Stimulated activated CD4-positive, alpha-beta T cell treated with anti-CD3 and anti-CD28 coated beads, Interleukin-15, amount 100 ng/mL, for 48 hours (primary cell): ENCODE results near the gene AMDHD2.
A peak's percentile ranks its signal among the peaks of the same experiment; 100 is the strongest.
"Not testable (repeated sequence)": the region's sequence is repeated elsewhere in the genome, so short reads cannot be mapped to it uniquely, and the experiment has no call there.

Experiments
- DNase-seq, 2 donors: peaks; one replicate each; pipeline ENCODE4 v3.0.0-alpha.2; 2020; ENCODE audit warnings: low read depth in 2 of 2

AMDHD2 gene

DNA sequence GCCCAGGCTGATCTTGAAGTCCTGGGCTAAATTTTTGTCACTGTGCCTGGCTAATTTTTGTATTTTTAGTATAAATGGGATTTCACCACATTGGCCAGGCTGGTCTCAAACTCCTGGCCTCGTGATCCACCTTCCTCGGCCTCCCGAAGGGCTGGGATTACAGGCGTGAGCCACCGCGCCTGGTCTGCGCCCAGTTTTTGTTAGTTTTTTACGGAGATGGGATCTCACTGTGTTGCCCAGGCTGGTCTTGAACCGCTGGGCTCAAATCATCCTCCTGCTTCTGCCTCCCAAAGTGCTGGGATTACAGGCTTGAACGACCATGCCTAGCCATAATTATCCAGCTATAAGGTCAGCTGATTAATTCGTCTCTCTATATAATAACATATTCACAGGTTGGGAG lies 13.7 kb downstream of the AMDHD2 start:
- no peak for DNase-seq

DNA sequence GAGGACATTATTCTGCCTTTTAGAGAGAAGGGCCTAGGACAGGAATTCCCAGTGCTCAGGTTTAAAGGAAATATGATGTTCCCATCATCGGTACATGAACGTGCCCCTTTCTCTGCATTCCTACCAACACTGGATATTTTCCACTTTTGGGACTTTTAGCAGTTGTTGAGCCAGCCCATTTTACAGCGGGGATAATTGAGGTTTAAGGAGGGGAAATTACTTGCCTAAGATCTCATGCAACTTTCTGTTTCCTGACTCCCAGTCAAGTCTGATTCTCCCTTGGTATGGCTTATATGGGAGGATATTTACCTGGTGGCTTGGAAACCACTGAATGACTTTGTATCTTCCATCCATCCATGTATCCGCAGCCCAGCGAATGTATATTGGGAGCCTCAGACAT lies 14.2 kb downstream of the AMDHD2 start:
- DNase-seq, result not testable (repeated sequence)

DNA sequence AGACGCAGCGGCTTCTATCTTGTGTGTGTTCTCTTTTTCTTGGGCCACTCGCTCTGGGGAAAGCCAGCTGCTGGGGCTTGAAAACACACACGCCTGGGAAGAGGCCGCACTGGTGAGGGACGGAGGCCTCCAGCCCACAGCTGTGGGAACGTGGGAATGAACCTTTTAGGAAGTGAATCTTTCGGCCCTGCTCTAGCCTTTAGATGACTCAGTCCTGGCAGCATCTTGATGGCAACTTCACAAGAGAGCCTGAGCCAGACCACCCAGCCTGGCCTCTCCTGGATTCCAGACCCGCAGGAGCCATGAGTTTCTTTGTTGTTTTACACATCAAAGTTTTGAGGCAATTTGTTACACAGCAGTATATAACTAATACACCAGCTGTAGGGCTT lies 15.4 kb downstream of the AMDHD2 start:
- no peak for DNase-seq

DNA sequence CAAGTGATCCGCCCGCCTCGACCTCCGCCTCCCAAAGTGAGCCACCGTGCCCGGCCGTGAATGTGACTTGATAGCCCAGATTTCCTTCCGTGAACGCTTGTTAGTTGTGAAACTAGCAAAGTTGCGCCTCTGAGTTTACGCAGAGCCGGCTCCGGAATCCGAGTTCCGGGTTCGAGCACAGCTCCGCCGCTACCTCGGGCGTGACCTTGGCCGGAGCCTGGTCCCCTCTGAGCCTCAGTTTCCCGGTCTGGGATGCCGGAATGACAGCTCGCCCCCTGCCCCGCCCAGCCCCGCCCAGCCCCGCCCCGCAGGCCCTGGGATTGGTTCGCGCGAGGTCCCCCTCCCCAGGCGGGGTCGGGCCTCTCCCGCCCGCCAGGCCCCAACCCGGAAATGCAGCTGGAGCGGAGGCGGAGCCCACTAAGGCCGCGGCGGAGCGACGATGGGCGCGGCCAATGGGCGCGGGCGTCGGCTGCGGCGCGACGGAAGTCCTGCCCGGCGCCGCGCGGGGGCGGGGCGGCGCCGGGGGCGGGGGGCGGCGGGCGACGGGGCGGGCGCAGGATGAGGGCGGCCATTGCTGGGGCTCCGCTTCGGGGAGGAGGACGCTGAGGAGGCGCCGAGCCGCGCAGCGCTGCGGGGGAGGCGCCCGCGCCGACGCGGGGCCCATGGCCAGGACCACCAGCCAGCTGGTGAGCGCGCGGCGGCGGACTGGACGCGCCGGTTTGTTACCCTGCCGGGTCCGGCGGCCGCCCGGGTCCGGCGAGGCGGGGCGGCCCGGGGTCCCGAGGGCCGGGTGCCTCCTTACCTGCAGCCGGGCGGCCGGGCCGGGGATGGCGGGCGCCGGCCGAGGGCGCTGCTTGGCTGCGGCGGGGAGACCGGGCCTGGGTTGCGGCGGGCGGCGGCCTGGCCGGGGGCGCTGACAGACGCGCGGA lies 17.5 kb downstream of the AMDHD2 start, which contains the start of gene PDPK1:
Gene PDPK1 (plus strand): TSS at position 571 of the 929 bp plus-strand sequence. CDS start 92 bp downstream, at position 663.
- peak; percentile 87 to 91 for DNase-seq

DNA sequence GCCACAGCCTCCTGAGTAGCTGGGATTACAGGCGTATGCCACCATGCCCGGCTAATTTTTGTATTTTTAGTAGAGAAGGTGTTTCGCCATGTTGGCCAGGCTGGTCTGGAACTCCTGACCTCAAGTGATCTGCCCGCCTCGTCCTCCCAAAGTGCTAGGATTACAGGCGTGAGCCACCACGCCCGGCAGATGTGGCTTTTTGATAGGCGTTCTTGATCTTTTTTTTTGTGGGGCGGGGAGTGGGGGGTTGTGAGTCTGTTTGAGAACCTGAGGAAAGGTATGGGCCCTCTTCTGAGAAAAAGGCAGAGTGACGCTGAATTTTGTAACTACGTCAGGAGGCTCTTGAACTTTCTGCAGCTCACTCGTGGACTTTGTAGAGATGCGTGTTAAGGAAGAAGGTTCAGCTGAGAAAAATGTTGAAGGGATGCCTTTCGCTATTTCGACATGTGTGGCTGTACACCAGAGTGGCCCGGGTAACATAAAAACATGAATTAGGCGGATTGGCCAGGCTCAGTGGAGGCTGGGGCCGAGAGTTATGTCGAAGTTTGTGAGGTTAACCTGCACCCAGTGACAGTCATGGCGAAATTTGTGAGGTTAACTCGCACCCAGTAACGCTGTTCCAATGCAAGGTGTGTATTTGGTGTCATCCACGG lies 19.1 kb downstream of the AMDHD2 start:
- DNase-seq, result not testable (repeated sequence)

DNA sequence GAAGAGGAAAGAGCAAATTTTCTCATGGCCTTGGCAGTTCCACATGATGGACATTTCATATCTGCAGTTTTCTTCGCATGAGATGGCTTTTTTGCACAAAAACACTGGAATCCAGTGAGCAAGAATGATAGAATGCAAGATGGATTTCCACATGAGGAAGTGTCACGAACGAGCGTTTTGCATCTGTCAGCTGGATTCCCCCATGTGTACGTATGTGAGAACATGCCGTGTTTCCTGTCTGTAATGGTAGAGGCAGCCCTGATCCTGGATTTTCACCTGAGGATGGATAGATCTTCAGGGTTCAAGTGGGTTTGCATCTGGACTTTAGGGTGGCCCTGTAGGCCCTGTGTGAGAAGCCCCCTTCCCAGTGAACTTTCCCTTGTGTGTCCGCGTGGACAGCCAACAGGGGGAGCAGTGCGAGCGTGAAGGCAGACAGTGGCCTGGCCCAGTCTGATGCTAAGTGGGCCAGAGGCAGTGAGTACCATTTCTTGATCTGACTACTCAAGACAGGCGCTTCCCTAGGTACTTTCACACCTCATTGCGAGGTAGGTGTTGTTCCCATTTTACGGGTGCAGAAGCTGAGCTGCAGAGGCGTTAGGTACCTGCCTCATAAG lies 19.8 kb downstream of the AMDHD2 start:
- DNase-seq, result peak in 1 of 2 donors; percentile 41

DNA sequence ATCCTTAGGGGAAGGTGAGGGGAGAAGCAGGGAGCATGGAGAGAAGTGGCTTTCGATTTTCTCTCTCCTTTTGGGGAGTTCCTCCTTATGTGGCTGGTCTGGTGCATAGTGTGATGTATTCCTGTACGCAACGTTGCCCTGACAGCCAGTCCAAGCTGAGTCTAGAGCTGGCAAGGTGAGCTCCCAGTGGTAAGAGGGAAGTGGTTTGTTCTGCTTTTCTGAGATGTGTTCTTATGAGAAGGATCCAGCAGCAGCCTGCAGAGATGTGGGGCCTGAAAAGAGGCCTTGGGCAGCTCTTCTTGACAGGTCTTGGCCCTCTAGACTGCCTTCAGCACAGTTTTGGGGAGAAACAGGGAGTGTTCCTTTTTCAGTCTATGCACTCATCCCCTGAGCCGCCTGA lies 20.7 kb downstream of the AMDHD2 start:
- DNase-seq, result not testable (repeated sequence)

DNA sequence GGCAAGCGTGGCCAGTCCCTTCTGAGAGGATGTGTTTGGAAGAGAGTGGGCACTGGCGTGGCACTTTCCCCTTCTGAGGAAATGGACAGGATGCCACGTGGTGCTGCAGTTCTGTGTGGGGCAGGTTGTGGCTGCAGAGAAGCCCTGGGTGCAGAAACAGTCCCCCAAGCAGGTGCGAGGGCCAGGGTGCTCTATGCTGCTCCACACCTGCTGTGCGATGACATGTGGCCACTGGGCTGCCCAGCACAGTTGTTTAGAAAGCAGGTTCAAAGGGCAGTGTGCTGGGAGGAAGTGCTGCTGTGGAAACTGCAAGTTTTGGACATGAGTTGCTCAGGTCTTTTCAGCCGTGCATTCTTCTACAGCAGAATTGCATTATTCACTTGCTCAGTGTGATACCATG lies 21.2 kb downstream of the AMDHD2 start:
- not testable (repeated sequence) for DNase-seq

DNA sequence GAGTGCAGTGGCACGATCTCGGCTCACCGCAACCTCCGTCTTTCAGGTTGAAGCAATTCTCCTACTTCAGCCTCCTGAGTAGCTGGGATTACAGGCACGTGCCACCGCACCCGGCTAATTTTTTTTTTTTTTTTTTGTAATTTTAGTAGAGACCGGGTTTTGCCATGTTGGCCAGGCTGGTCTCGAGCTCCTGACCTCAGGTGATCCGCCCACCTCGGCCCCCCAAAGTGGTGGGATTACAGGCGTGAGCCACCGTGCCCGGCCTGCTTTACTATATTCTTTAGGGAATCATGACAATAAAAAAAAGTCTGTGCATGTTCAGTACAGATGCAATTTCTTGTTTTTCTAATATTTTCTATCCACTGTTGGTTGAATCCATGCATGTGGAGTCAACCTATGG lies 23.6 kb downstream of the AMDHD2 start:
- not testable (repeated sequence) for DNase-seq

DNA sequence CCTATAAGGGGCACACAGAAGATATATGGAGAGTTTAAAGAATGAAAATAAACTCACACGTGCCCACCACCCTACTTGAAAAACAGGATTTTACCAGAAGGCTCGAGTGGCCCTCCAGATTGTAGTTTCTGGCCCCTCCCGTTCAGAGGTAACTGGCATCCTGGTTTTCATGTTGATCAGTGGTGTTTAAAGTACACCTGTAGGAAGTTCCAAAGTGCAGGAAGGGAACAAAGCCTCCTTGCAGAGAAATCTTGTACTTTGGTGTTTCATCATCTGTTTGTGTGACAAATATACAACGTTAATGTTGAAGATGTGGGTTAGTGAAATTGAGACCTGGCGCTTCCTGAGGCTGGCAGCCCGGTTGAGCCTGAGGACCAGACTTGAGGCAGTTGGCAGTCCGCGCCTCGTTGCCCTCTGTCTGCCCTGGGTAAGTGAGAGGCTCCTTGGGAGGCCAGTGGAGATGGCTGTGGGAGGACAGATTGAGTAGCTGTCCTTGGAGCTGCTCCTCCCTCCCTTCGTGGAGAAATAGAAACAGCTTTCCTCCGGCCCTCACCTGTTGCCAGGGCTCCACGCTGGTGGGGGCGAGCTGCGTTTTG lies 30.2 kb downstream of the AMDHD2 start:
- DNase-seq, result not testable (repeated sequence)

DNA sequence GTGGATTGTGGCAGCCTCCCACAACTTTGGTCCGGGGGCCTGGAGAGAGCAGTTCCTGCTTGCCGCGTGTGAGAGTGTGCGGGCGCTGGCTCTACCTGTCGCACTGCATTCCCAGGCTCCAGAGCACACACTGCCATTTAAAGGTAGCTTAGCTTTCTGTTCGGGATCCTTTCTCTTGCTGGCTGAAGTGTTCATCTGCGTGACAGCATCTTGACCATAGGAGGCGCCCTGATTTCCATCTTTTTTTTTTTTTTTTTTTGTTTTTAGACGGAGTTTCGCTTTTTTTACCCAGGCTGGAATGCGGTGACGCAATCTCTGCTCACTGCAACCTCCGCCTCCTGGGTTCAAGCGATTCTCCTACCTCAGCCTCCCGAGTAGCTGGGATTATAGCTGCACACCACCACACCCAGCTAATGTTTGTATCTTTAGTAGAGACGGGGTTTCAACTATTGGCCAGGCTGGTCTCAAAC lies 31.3 kb downstream of the AMDHD2 start:
- not testable (repeated sequence) for DNase-seq

DNA sequence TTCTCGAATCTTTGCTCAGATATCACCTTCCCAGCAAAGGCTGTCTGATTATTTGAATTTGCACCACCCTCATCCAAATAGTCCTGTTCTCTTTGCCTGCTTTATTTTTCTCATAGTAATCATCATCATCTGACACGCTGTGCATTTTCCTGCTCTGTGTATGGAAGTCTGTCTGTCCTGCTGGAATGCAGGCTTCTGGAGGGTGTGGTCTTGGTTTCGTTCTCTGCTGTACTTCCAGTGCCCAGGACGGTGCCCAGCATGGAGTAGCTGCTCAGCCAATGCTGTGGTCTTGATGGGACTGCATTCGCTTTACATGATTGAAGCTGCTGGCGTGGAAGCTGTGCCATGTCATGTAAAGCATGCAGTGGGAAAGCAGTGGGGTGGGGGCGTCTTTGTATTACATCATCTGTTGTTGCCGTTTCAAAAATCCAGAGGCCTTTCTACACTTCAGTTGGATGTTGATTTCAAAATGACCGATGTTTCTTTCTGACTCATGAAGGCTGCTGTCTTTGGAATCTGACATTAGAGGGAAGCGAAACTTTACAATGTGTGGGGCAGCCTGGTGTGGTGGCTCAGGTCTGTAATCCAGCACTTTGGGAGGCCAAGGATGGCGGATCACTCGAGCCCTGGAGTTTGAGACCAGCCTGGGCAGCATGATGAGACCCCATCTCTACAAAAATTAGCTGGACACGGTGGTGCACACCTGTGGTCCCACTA lies 34.7 kb downstream of the AMDHD2 start:
- DNase-seq, result not testable (repeated sequence)

DNA sequence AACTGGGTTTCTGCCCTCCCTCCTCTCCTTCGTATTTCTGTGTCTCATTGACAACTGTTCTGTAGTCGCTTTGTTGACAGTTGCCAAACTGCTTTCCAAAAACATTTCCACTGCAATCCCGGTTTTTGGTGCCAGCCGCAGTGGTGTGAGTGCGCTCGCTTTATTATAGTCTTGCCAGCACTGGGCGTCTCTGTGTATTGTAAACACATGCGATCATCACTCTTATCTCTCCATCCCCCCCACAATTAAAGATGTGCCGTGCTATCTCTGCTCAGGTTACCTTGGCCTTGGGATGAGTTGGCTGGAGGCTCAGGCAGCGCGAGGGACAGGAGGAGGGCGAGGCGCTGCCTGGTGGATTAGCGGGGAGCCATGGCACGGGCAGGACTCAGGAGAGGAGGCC lies 37.0 kb downstream of the AMDHD2 start:
- not testable (repeated sequence) for DNase-seq

DNA sequence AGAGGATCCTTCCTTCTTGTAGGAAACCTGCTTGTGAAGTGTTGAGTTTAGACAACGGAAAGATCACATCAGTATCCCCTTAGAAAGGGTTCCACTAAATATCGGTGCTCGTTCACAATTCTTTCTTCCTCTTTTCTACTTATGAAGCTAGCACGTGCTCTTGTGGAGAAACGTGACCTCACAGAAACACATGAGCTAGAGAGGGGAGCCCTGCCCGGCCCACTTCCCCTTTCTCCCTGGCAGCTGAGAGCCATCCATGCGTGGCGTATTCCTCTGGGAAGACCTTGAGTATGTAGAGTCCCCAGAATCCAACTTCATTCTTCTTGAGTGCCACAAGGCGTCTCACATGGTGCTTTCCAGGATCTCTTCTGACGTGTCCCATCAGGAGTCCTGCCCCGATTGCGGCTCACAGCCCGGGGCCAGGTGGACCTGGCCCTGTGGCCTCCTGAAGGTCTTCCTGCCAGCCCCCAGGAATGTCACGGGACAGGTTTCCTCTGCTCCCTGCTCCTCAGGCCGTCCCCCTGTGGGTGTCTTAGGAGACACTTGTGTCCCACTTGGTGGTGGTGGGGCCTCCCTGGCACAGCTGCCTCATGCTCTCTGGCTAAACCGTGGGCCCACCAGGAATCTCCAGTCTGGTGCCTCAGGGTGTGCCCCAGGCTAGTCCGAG lies 40.1 kb downstream of the AMDHD2 start:
- DNase-seq, result not testable (repeated sequence)

DNA sequence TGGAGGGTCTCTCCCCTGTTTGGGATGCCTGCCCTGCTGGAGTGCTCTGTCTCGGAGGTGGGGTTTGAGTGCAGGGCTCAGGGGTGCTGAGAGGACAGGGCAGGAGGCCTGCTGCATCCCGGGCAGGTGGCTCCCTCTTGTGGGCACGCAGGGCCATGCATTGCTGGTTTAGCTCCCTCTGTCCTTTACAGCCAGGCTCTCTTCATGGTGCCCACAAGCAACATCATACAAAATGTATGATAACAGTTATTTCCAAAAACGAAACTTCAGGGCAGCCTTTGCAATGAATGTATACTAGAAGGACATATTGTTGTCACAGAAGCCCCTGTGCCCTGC lies 40.6 kb downstream of the AMDHD2 start:
- DNase-seq, result peak; percentile 39 to 42

DNA sequence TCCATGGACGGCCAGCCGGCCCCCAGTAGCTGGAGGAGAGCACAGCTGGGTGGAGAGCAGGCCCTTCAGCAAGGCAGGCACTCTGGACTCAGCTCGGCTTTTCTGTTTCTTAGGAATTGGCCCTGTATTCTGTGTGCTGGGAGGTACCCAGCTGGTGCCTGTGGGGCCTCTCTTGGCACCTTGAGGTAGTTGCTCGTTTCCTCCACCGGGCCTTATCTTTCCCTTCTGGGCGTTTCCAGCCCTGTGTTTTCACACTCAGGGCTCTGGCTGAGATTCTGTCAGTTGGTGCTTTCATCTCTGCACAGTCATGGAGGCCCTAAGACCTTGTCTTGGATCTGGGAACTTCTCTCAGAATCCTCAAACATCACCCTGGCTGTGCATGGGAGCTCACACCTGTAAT lies 47.3 kb downstream of the AMDHD2 start:
- not testable (repeated sequence) for DNase-seq

DNA sequence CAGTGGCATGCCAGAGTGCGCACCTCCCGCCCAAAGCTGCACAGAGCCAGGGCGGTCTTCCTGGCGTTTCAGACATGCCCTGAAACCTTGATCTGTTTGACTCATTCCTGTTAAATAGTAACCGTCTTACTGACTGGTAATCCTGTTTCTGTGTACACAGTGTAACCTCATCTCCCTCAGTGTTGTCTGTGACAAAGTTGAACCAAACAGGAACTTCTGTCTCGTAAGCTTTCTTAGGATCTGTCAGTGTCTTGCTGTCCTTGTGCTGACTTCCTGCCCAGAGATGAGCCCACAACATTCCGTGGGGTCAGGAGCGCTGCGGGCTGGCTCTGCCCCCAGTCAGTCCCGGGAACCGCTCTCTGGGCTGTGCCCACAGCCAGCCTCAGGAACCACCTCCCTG lies 48.4 kb downstream of the AMDHD2 start:
- not testable (repeated sequence) for DNase-seq

DNA sequence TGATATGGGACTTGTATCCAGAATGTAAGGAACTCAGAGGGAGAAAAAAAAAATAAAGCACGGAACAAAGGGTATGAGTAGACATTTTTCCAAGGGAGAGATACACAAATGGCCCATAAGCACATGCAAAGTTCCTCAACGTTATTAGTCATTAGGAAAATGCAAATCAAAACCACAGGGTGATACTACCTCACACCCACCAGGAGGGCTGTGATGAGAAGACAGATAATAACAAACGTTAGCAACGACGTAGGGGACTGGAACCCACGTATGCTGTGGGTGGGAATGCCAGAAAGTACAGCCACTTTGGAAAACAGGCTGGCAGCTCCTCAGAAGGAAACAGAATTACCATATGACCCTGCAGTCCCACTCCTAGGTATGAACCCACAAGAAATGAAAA lies 52.5 kb downstream of the AMDHD2 start:
- not testable (repeated sequence) for DNase-seq

DNA sequence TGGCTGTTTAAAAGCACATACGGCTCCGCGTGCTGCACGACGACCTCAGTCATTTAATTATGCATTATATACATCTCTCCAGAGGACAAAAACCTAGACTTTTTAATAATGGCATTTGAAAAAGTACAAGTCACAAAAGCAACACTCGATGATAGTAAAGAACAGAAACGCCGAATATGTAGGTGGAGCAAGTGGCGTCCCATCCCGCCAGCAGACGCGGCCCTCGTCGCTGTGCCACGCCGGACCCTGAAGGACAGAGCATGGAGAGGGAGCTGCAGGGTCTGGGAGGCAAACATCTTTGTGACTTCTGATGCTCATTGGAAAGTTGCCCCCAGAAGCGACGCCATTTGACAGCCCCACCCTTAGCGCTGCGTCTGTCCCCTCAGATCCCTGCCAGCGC lies 55.7 kb downstream of the AMDHD2 start:
- DNase-seq, result not testable (repeated sequence)

DNA sequence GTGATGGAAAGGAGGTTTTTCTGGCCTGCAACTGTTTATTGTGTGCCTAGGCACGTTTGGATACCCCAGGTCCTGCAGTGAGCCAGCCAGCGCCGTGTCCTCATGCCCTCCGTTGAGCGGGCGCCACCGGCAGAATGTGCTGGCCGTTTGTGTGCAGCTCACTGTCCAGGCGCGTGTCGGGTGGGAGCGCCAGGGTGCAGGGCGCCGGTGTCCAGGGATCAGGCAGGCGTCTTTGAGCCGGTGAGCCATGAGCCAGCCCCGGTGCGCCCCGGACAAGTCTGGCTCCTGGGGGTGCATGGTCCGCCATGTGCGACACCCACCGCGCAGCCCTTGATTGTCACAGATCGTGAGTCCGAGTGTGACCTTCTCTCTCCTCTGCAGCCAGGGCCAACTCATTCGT lies 56.9 kb downstream of the AMDHD2 start:
- not testable (repeated sequence) for DNase-seq

DNA sequence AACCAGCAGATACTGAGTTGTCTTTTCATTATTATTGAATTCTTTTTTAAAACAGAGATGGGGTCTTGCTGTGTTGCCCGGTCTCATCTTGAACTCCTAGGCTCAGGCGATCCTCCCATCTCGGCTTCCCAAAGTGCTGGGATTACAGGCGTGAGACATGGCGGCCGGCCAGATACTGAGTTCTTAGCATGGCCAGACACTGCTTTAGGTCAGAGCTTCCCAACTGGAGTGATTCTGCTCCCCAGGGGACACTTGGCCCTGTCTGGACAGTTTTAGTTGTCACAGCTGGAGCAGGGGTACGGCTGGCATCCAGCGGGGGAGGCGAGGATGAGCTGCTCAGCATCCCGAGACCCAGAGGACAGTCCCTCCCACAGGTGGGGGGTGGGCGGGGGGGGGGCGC lies 58.7 kb downstream of the AMDHD2 start:
- DNase-seq, result not testable (repeated sequence)
